HepG2 (cell line): ENCODE measurements around the gene ATP2B3. TPM values are rescaled to one million over a fixed set of nuclear protein-coding genes. Genes with fewer than 3 reads are reported as not detected.

Experiments used
- ATAC-seq: fragments of 200-7000 bp; cut with Tn5 transposase; 3 replicates; pipeline ENCODE4 v1.9.1; 2020; ENCODE audit warnings: mild to moderate bottlenecking, moderate library complexity
- BruUV-seq: library from RNA; stranded (reverse); fragments of 400-500 nt; replicated peaks from 2 replicates; lab custom pipeline; 2021; lab: Mats Ljungman, UMichigan
- CTCF ChIA-PET: fragments of 300-600 bp; formaldehyde crosslinking; extraction: SDS; loops from one replicate; lab custom pipeline; 2021; ENCODE audit warnings: low total read pairs, inconsistent platforms, low intra/inter-chr PET ratio; lab: Yijun Ruan, JAX
- POLR2A ChIA-PET: fragments of 350-600 bp; sonication (Branson Sonifier 250); formaldehyde crosslinking; loops from one replicate; lab custom pipeline; 2020; ENCODE audit warnings: antibody characterized with exemption, inconsistent platforms; lab: Yijun Ruan, JAX
- DNase-seq: peaks from one replicate; pipeline ENCODE4 v3.0.0-alpha.2; 2015; ENCODE audit warnings: low spot score
- FAIRE-seq: peaks from 3 replicates; lab custom pipeline; 2011; peaks lifted over from hg19 to GRCh38; lab: Jason Lieb, UNC
- H2AFZ ChIP-seq: one replicate; pipeline ENCODE4 v1.6.1; 2011; ENCODE audit warnings: low read length, inconsistent platforms
- H3K27ac ChIP-seq: fragments of 300-600 bp; 3 replicates; pipeline ENCODE4 v1.8.0; 2011; ENCODE audit warnings: mixed run types, mild to moderate bottlenecking, mixed read lengths, low read length, inconsistent platforms; ENCODE audit not compliant: insufficient read depth; ENCODE audit errors: extremely low read length
- H3K27me3 ChIP-seq, 2 experiments: fragments of 200-600 bp in 1 of 2; 2 replicates in 1 of 2; 3 replicates in 1 of 2; pipeline versions ENCODE4 v1.6.0 to v1.8.0; 2011; ENCODE audit warnings: low read length in 2 of 2, mild to moderate bottlenecking in 2 of 2, moderate library complexity in 2 of 2, inconsistent platforms in 1 of 2; ENCODE audit not compliant: insufficient read depth in 2 of 2, control insufficient read depth in 1 of 2
- H3K36me3 ChIP-seq, 2 experiments: fragments of 200-600 bp in 1 of 2; replicated peaks in 1 of 2; 2 replicates in 1 of 2; 3 replicates in 1 of 2; pipeline versions ENCODE4 v1.5.1 to v1.8.0; 2011; ENCODE audit warnings: low read length in 2 of 2, inconsistent platforms in 1 of 2; ENCODE audit not compliant: insufficient read depth in 2 of 2, control insufficient read depth in 1 of 2
- H3K4me1 ChIP-seq: 2 replicates; pipeline ENCODE4 v1.5.1; 2012; ENCODE audit warnings: low read length, inconsistent platforms; ENCODE audit not compliant: insufficient read depth
- H3K4me2 ChIP-seq: 2 replicates; pipeline ENCODE4 v1.6.0; 2011; ENCODE audit warnings: low read depth, low read length, inconsistent platforms
- H3K4me3 ChIP-seq, 3 experiments: fragments of 200-600 bp in 1 of 3; sonication (generic), shearing (Covaris generic) in 1 of 3; replicated peaks in 1 of 3; 2 replicates each; pipeline ENCODE4 v1.5.1; 2011 to 2016; ENCODE audit warnings: low read length in 3 of 3, inconsistent platforms in 2 of 3, low read depth in 2 of 3, mild to moderate bottlenecking in 2 of 3, control low read depth in 1 of 3, mixed read lengths in 1 of 3; ENCODE audit not compliant: insufficient read depth in 1 of 3
- H3K79me2 ChIP-seq: one replicate; pipeline ENCODE4 v1.6.1; 2011; ENCODE audit warnings: low read length, inconsistent platforms; ENCODE audit not compliant: insufficient read depth
- H3K9ac ChIP-seq: 2 replicates; pipeline ENCODE4 v1.6.0; 2011; ENCODE audit warnings: mild to moderate bottlenecking, low read depth, low read length, inconsistent platforms; ENCODE audit not compliant: insufficient read depth
- H3K9me3 ChIP-seq: 2 replicates; pipeline ENCODE4 v1.5.1; 2012; ENCODE audit warnings: mild to moderate bottlenecking, low read length
- H4K20me1 ChIP-seq: 2 replicates; pipeline ENCODE4 v1.6.0; 2011; ENCODE audit warnings: inconsistent platforms, mild to moderate bottlenecking, low read length, moderate library complexity; ENCODE audit not compliant: insufficient read depth
- CEBPB ChIP-seq: IDR thresholded peaks from 2 replicates; pipeline ENCODE4 v1.6.1; 2011; ENCODE audit warnings: low read depth, low read length, improper control_type of control experiment, borderline replicate concordance
- HNRNPLL ChIP-seq: fragments of 200-400 bp; formaldehyde crosslinking; IDR thresholded peaks from 2 replicates; pipeline ENCODE4 v1.6.1; 2017; ENCODE audit warnings: mild to moderate bottlenecking, low read depth, low read length; ENCODE audit not compliant: poor library complexity, severe bottlenecking
- RFX1 ChIP-seq: fragments of 450-650 bp; IDR thresholded peaks from 2 replicates; pipeline ENCODE4 v1.6.1; 2017
- RFX3 ChIP-seq: IDR thresholded peaks from 2 replicates; pipeline ENCODE4 v1.6.1; 2016; ENCODE audit warnings: missing biosample characterization, missing genetic modification reagents
- ZFX ChIP-seq: sonication (generic); formaldehyde crosslinking; IDR thresholded peaks from 2 replicates; pipeline ENCODE4 v1.4.0; 2020; ENCODE audit warnings: mild to moderate bottlenecking, low read depth, missing genetic modification reagents, moderate library complexity
- ZNF326 ChIP-seq: sonication (generic); formaldehyde crosslinking; IDR thresholded peaks from 2 replicates; pipeline ENCODE4 v1.4.0; 2020; ENCODE audit warnings: missing genetic modification reagents, borderline replicate concordance
- ZNF782 ChIP-seq: sonication (generic); formaldehyde crosslinking; IDR thresholded peaks from 2 replicates; pipeline ENCODE4 v1.4.0; 2020; ENCODE audit warnings: missing genetic modification reagents, mild to moderate bottlenecking, borderline replicate concordance
- WGBS: methylation state at CpG from one replicate; pipeline ENCODE4 v1.1.6; 2017; ENCODE audit warnings: low lambda C conversion rate; 5-methylcytosine and 5-hydroxymethylcytosine counted together
- in situ Hi-C: cut with HindIII; loops from 2 replicates; pipeline ENCODE4 v1.10.0; 2017; ENCODE audit warnings: low pct_unique_long_range_greater_than_20kb; ENCODE audit not compliant: extremely low pct_ligation_motif_present
- intact Hi-C: fragments of 100-400 bp; cut with micrococcal nuclease; formaldehyde crosslinking; loops from one replicate; pipeline ENCODE4 v1.10.0; 2022; ENCODE audit not compliant: unreplicated experiment
- polyA plus RNA-seq, 8 experiments: library from polyadenylated mRNA; depleted of rRNA in 3 of 8; stranded (reverse) in 7 of 8; unstranded in 1 of 8; fragments of >200 nt; fragmentation: Illumina TruSeq in 4 of 8; extraction: Trizol in 4 of 8; gene quantifications; 2 replicates each; pipeline versions ENCODE4 v1.2.1 to v1.2.3, GENCODE V29; 2011 to 2016; ENCODE audit warnings: low read depth in 4 of 8, missing spikeins in 1 of 8, mixed read lengths in 1 of 8; ENCODE audit not compliant: insufficient read depth in 1 of 8
- total RNA-seq, 5 experiments: library from RNA; depleted of rRNA; stranded (reverse); fragments of >200 nt; fragmentation: Illumina TruSeq; extraction: Trizol; gene quantifications; 2 replicates each; pipeline ENCODE4 v1.2.3, GENCODE V29; 2016; ENCODE audit warnings: low read depth in 1 of 5
- TF ChIP-seq, protein P1 (sequence below): IDR thresholded peaks from 2 replicates; pipeline ENCODE4 v1.6.1; 2018; ENCODE audit warnings: missing genetic modification reagents
- TF ChIP-seq, protein P2 (sequence below): sonication (generic); formaldehyde crosslinking; IDR thresholded peaks from 2 replicates; pipeline ENCODE4 v1.4.0; 2020; ENCODE audit warnings: missing genetic modification reagents, borderline replicate concordance
- TF ChIP-seq, protein P3 (sequence below): sonication (generic); formaldehyde crosslinking; IDR thresholded peaks from 2 replicates; pipeline ENCODE4 v1.5.0; 2020; ENCODE audit warnings: missing genetic modification reagents
- TF ChIP-seq, protein P4 (sequence below): IDR thresholded peaks from 2 replicates; pipeline ENCODE4 v1.6.1; 2016; ENCODE audit warnings: control low read depth
- TF ChIP-seq, protein P5 (sequence below): sonication (generic); formaldehyde crosslinking; IDR thresholded peaks from 2 replicates; pipeline ENCODE4 v1.5.1; 2020; ENCODE audit warnings: mild to moderate bottlenecking, missing genetic modification reagents, moderate library complexity

The ATP2B3 gene
- total and polyA plus RNA-seq, 2 of the 13 experiments (the other 11 are each of a cell fraction or from before 2014, with no cell fraction given), result not detected

DNA sequence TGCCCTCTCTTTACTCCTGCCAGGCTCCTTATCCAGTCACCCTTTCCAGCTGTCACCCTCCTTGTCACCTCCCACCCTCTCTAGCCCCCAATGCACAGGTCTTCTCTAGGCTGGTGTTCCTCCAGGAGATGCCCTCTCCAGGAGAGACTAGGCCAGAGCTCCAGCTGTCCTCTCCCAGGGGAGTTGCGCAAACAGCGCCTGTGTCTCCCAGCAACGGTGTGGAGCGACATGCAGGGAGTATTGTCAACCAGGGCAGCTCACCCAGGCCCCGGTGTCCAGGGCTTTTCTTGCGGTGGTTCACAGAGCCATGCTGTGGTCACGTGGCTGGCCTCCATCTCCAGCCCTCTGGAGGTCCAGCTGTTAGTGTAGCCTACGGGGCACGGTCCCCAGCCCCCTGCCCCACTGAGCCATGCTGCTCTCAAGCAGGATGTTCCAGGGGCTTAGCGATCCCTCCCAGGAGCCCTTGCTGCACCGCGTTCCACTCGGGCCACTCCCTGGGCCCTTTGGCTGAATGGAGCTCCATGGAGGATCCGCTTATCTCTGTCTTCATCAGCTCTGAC lies 46.7 kb downstream of the ATP2B3 start:
- FAIRE-seq (peak; percentile 54), ATAC-seq (peak; percentile 81), DNase-seq (peak; percentile 31)
- CTCF ChIA-PET, result no interaction called here
- peaks cover 11% of the 10 kb centered on the region for H3K4me1 ChIP-seq
- 24% methylated on average over 5 of the region's 14 CpGs for WGBS
- BruUV-seq, result no TSS peak
- no peak overlapping the region for H3K9ac ChIP-seq
- peaks cover 2 to 33% of the 10 kb centered on the region in 2 experiments; a peak in 4 of 5 replicates for H3K27me3 ChIP-seq
- no peaks in the 10 kb centered on the region for H3K79me2 ChIP-seq
- H4K20me1 ChIP-seq, result no peaks in the 10 kb centered on the region
- H2AFZ ChIP-seq, result no peak overlapping the region
- H3K36me3 ChIP-seq, result no peaks in the 10 kb centered on the region
- no peak overlapping the region for H3K27ac ChIP-seq
- no peaks in the 10 kb centered on the region for H3K9me3 ChIP-seq
- POLR2A ChIA-PET, result no interaction called here
- intact Hi-C loops (no loop called here), in situ Hi-C loops (loop anchor here (5.0 kb wide), 1 partner anchor 43 kb away; no protein-coding TSS in a partner anchor)
- H3K4me2 ChIP-seq, result no peak overlapping the region
- H3K4me3 ChIP-seq, result no peak overlapping the region
- TF ChIP-seq CEBPB, result peak; percentile 96
- no peak for TF ChIP-seq ZNF326 (CRISPR knock-in tag)
- peak; percentile 79 for TF ChIP-seq RFX3 (CRISPR knock-in tag)
- 0 out of 2 replicates have a peak, but pooled peaks have one; percentile 31 for TF ChIP-seq ZFX (CRISPR knock-in tag)
- TF ChIP-seq RFX1, result peak; percentile 63; the same call in 1 of the 2 replicates
- TF ChIP-seq, protein P1, sequence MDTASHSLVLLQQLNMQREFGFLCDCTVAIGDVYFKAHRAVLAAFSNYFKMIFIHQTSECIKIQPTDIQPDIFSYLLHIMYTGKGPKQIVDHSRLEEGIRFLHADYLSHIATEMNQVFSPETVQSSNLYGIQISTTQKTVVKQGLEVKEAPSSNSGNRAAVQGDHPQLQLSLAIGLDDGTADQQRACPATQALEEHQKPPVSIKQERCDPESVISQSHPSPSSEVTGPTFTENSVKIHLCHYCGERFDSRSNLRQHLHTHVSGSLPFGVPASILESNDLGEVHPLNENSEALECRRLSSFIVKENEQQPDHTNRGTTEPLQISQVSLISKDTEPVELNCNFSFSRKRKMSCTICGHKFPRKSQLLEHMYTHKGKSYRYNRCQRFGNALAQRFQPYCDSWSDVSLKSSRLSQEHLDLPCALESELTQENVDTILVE (CRISPR knock-in tag), result no peak
- TF ChIP-seq, protein P2, sequence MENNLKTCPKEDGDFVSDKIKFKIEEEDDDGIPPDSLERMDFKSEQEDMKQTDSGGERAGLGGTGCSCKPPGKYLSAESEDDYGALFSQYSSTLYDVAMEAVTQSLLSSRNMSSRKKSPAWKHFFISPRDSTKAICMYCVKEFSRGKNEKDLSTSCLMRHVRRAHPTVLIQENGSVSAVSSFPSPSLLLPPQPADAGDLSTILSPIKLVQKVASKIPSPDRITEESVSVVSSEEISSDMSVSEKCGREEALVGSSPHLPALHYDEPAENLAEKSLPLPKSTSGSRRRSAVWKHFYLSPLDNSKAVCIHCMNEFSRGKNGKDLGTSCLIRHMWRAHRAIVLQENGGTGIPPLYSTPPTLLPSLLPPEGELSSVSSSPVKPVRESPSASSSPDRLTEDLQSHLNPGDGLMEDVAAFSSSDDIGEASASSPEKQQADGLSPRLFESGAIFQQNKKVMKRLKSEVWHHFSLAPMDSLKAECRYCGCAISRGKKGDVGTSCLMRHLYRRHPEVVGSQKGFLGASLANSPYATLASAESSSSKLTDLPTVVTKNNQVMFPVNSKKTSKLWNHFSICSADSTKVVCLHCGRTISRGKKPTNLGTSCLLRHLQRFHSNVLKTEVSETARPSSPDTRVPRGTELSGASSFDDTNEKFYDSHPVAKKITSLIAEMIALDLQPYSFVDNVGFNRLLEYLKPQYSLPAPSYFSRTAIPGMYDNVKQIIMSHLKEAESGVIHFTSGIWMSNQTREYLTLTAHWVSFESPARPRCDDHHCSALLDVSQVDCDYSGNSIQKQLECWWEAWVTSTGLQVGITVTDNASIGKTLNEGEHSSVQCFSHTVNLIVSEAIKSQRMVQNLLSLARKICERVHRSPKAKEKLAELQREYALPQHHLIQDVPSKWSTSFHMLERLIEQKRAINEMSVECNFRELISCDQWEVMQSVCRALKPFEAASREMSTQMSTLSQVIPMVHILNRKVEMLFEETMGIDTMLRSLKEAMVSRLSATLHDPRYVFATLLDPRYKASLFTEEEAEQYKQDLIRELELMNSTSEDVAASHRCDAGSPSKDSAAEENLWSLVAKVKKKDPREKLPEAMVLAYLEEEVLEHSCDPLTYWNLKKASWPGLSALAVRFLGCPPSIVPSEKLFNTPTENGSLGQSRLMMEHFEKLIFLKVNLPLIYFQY (CRISPR knock-in tag), result no peak
- TF ChIP-seq, protein P3, sequence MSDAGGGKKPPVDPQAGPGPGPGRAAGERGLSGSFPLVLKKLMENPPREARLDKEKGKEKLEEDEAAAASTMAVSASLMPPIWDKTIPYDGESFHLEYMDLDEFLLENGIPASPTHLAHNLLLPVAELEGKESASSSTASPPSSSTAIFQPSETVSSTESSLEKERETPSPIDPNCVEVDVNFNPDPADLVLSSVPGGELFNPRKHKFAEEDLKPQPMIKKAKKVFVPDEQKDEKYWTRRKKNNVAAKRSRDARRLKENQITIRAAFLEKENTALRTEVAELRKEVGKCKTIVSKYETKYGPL (CRISPR knock-in tag), result no peak
- TF ChIP-seq HNRNPLL, result peak; percentile 98
- TF ChIP-seq, protein P4, sequence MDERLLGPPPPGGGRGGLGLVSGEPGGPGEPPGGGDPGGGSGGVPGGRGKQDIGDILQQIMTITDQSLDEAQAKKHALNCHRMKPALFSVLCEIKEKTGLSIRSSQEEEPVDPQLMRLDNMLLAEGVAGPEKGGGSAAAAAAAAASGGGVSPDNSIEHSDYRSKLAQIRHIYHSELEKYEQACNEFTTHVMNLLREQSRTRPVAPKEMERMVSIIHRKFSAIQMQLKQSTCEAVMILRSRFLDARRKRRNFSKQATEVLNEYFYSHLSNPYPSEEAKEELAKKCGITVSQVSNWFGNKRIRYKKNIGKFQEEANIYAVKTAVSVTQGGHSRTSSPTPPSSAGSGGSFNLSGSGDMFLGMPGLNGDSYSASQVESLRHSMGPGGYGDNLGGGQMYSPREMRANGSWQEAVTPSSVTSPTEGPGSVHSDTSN (CRISPR knock-in tag), result peak; percentile 55; the same call in 1 of the 2 replicates
- no peak for TF ChIP-seq ZNF782 (CRISPR knock-in tag)
- TF ChIP-seq, protein P5, sequence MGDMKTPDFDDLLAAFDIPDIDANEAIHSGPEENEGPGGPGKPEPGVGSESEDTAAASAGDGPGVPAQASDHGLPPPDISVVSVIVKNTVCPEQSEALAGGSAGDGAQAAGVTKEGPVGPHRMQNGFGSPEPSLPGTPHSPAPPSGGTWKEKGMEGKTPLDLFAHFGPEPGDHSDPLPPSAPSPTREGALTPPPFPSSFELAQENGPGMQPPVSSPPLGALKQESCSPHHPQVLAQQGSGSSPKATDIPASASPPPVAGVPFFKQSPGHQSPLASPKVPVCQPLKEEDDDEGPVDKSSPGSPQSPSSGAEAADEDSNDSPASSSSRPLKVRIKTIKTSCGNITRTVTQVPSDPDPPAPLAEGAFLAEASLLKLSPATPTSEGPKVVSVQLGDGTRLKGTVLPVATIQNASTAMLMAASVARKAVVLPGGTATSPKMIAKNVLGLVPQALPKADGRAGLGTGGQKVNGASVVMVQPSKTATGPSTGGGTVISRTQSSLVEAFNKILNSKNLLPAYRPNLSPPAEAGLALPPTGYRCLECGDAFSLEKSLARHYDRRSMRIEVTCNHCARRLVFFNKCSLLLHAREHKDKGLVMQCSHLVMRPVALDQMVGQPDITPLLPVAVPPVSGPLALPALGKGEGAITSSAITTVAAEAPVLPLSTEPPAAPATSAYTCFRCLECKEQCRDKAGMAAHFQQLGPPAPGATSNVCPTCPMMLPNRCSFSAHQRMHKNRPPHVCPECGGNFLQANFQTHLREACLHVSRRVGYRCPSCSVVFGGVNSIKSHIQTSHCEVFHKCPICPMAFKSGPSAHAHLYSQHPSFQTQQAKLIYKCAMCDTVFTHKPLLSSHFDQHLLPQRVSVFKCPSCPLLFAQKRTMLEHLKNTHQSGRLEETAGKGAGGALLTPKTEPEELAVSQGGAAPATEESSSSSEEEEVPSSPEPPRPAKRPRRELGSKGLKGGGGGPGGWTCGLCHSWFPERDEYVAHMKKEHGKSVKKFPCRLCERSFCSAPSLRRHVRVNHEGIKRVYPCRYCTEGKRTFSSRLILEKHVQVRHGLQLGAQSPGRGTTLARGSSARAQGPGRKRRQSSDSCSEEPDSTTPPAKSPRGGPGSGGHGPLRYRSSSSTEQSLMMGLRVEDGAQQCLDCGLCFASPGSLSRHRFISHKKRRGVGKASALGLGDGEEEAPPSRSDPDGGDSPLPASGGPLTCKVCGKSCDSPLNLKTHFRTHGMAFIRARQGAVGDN, result peak; percentile 38
